ENCODE results near the gene PAXX.

GRCh38 chr9:136978073-136978864, 14.0 kb upstream of the PAXX start:
- TF ChIP-seq POLR2A (IDR thresholded peaks at IDR 0.05) (no peak), CTCF (IDR thresholded peaks at IDR 0.05) (no peak), POLR2AphosphoS5 (IDR thresholded peaks at IDR 0.05) (no peak)

All from transverse colon (tissue), 4 donors.